PC-9 (cell line): Measurements from ENCODE around the gene E4F1. TPM values are rescaled to one million over a fixed set of nuclear protein-coding genes. Genes with fewer than 3 reads are reported as not detected.

Source experiments
- BruUV-seq: library from RNA; stranded (reverse); fragments of 400-500 nt; replicated peaks from 2 replicates; lab custom pipeline; 2021; lab: Mats Ljungman, UMichigan
- CTCF ChIA-PET: fragments of 300-600 bp; sonication (Branson Sonifier 250); formaldehyde crosslinking; loops from one replicate; lab custom pipeline; 2022; ENCODE audit warnings: antibody characterized with exemption; lab: Charles Lee
- POLR2A ChIA-PET: fragments of 300-600 bp; sonication (Branson Sonifier 250); formaldehyde crosslinking; loops from one replicate; lab custom pipeline; 2022; ENCODE audit warnings: antibody characterized with exemption; ENCODE audit not compliant: unreplicated experiment; lab: Charles Lee
- DNase-seq, 2 experiments: peaks; one replicate each; pipeline versions ENCODE4 v3.0.0 to v3.0.0-alpha.2; 2015 to 2022; ENCODE audit warnings: mixed read lengths in 1 of 2
- H2AFZ ChIP-seq: fragments of 200-600 bp; sonication (generic); 2 replicates; pipeline ENCODE4 v1.8.1; 2017; ENCODE audit warnings: antibody characterized with exemption
- H3F3A ChIP-seq: fragments of 200-600 bp; sonication (generic); 2 replicates; pipeline ENCODE4 v1.8.1; 2017; ENCODE audit warnings: antibody characterized with exemption, mild to moderate bottlenecking, low read depth; ENCODE audit not compliant: insufficient read depth
- H3K27ac ChIP-seq: fragments of 200-600 bp; sonication (generic); 2 replicates; pipeline ENCODE4 v1.6.1; 2016; ENCODE audit warnings: mixed run types
- H3K27me3 ChIP-seq: fragments of 200-600 bp; sonication (generic); 2 replicates; pipeline ENCODE4 v1.6.1; 2016; ENCODE audit warnings: low read depth, mixed run types; ENCODE audit not compliant: insufficient read depth
- H3K36me3 ChIP-seq: fragments of 200-600 bp; sonication (generic); 2 replicates; pipeline ENCODE4 v1.6.1; 2016; ENCODE audit warnings: low read depth, mixed run types
- H3K4me1 ChIP-seq: fragments of 200-600 bp; sonication (generic); replicated peaks from 2 replicates; pipeline ENCODE4 v1.6.1; 2016; ENCODE audit warnings: mixed run types; ENCODE audit not compliant: insufficient read depth
- H3K4me2 ChIP-seq: fragments of 200-600 bp; sonication (generic); 2 replicates; pipeline ENCODE4 v1.6.1; 2017; ENCODE audit warnings: mixed run types
- H3K4me3 ChIP-seq: fragments of 200-600 bp; sonication (generic); 2 replicates; pipeline ENCODE4 v1.6.1; 2016; ENCODE audit warnings: mixed run types
- H3K79me2 ChIP-seq: fragments of 200-600 bp; sonication (generic); 2 replicates; pipeline ENCODE4 v1.6.1; 2017; ENCODE audit warnings: low read depth, mixed run types
- H3K9me2 ChIP-seq: fragments of 200-600 bp; sonication (generic); 2 replicates; pipeline ENCODE4 v1.8.1; 2017; ENCODE audit warnings: mild to moderate bottlenecking; ENCODE audit not compliant: insufficient read depth
- H3K9me3 ChIP-seq: fragments of 200-600 bp; sonication (generic); 2 replicates; pipeline ENCODE4 v1.8.1; 2016; ENCODE audit warnings: low read depth; ENCODE audit not compliant: insufficient read depth
- H4K20me1 ChIP-seq: fragments of 200-600 bp; sonication (generic); 2 replicates; pipeline ENCODE4 v1.8.1; 2017; ENCODE audit not compliant: insufficient read depth
- CTCF ChIP-seq: fragments of 200-600 bp; sonication (generic); conservative IDR thresholded peaks from 2 replicates; pipeline ENCODE4 v1.6.1; 2017; ENCODE audit warnings: mixed run types, antibody characterized with exemption, mild to moderate bottlenecking, moderate library complexity
- EZH2 ChIP-seq: fragments of 200-600 bp; sonication (generic); IDR thresholded peaks from 2 replicates; pipeline ENCODE4 v1.8.0; 2017; ENCODE audit warnings: antibody characterized with exemption, low read depth
- intact Hi-C: fragments of 100-400 bp; cut with micrococcal nuclease; formaldehyde crosslinking; loops from one replicate; pipeline ENCODE4 v1.10.0; 2022; ENCODE audit not compliant: unreplicated experiment
- total RNA-seq: library from RNA; stranded (reverse); gene quantifications from 2 replicates; pipeline ENCODE4 v1.2.3, GENCODE V29; 2021

Gene E4F1
- total RNA-seq, 1 experiment from 2014 or later = 38.8 TPM

DNA sequence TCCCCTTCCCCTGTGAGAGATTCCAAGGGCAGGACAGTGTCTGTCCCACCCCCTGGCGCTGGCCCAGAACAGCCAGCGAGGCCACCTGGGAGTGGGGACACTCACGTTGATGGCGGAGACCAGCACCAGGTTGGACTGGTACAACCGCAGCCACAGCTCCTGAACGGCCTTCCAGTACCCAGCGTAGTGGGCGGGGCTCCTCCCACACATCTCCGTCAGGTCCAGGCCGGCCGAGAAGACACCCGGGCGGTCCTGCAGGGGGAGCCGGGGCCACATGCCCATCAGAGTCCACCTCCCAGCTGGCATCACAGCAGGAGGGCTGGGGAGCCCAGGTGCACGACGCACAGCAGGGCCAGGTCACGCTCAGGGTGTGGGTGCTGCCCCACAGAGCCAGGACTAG lies 20.9 kb downstream of the E4F1 start:
- Histone ChIP-seq H3K27me3 (no peaks in the 10 kb centered on the region), H3K9me2 (no peaks in the 10 kb centered on the region), H3K27ac (no peak overlapping the region), H3K4me3 (no peak overlapping the region), H3K79me2 (peaks cover 22% of the 10 kb centered on the region), H4K20me1 (peaks cover 38% of the 10 kb centered on the region), H3K36me3 (no peaks in the 10 kb centered on the region; the same call in none of the 2 replicates), H2AFZ (no peak overlapping the region), H3F3A (peaks cover 23% of the 10 kb centered on the region), H3K9me3 (no peaks in the 10 kb centered on the region), H3K4me1 (peaks cover 3% of the 10 kb centered on the region; the same call in 1 of the 2 replicates), H3K4me2 (no peak overlapping the region)
- POLR2A ChIA-PET = no interaction called here
- CTCF ChIA-PET = no interaction called here
- no TSS peak for BruUV-seq
- intact Hi-C loops = no loop called here
- no peak for TF ChIP-seq CTCF
- TF ChIP-seq EZH2 = no peak
- no peak for DNase-seq

DNA sequence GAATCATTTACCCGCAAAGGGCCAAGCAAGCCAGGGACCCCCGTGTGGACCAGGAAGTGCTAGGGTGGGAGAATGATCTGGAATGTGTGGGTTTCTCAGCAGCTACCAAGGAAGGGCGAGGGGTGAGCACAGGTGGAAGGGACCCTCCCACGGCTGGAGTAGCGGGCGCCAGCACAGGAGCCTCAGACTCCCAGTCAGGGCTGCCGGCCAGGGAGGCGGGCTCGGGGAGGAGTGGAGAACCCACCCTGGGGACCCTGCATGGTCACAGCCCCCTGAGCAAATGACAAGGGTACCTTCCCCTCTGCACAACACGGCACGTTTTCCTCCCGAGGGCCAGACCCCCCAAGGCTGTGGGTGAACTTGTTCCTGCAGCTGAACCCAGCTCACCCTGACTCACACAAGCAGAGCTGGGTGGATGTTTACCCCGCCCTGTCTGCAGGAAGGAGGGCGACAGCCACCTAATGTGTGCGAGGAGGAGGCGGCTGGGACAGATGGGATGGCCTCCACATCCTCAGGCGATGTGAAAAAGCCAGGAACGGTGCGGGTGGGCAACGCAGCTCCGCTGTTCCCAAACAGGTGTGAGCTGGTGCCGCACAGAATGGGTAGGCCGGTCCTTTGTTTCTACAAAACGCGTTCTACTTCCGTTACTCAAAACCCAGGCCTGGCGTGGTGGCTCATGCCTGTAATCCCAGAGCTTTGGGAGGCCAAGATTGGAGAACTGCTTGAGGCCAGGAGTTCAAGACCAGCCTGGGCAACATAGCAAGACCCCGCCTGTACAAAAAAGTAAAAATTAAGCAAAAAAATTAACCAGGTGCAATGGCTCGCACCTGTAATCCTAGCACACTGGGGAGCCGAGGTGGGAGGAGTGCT lies 21.8 kb downstream of the E4F1 start:
- no peak for DNase-seq
- no peak overlapping the region for H3K4me3 ChIP-seq
- CTCF ChIA-PET = no interaction called here
- H3K27me3 ChIP-seq = no peaks in the 10 kb centered on the region
- H3K79me2 ChIP-seq = peaks cover 30% of the 10 kb centered on the region
- H3K27ac ChIP-seq = no peak overlapping the region
- no peaks in the 10 kb centered on the region; the same call in none of the 2 replicates for H3K36me3 ChIP-seq
- H3K9me2 ChIP-seq = no peaks in the 10 kb centered on the region
- intact Hi-C loops = no loop called here
- H2AFZ ChIP-seq = no peak overlapping the region
- no peak overlapping the region for H3K4me2 ChIP-seq
- H3K9me3 ChIP-seq = no peaks in the 10 kb centered on the region
- POLR2A ChIA-PET = no interaction called here
- peaks cover 4% of the 10 kb centered on the region; the same call in 1 of the 2 replicates for H3K4me1 ChIP-seq
- no TSS peak for BruUV-seq
- TF ChIP-seq CTCF (no peak), EZH2 (no peak)
- H3F3A ChIP-seq = peaks cover 18% of the 10 kb centered on the region
- H4K20me1 ChIP-seq = peaks cover 32% of the 10 kb centered on the region

GRCh38 chr16:2246301-2246885 lies 23.0 kb downstream of the E4F1 start:
- peaks cover 36% of the 10 kb centered on the region for H3K79me2 ChIP-seq
- H3K27ac ChIP-seq = no peak overlapping the region
- H3K4me2 ChIP-seq = no peak overlapping the region
- H3K4me3 ChIP-seq = no peak overlapping the region
- peaks cover 32% of the 10 kb centered on the region for H4K20me1 ChIP-seq
- ChIA-PET POLR2A (interaction anchor here (0.6 kb wide), 1 partner anchor 23 kb away, joined by 3 read pairs; no protein-coding TSS in a partner anchor), CTCF (no interaction called here)
- H3K4me1 ChIP-seq = peaks cover 4% of the 10 kb centered on the region; the same call in 1 of the 2 replicates
- no TSS peak for BruUV-seq
- no peaks in the 10 kb centered on the region for H3K27me3 ChIP-seq
- intact Hi-C loops = no loop called here
- H3K9me2 ChIP-seq = no peaks in the 10 kb centered on the region
- TF ChIP-seq EZH2 (no peak), CTCF (no peak)
- no peaks in the 10 kb centered on the region for H3K9me3 ChIP-seq
- H3K36me3 ChIP-seq = no peaks in the 10 kb centered on the region; the same call in none of the 2 replicates
- DNase-seq = no peak
- H2AFZ ChIP-seq = no peak overlapping the region
- peaks cover 17% of the 10 kb centered on the region; the same call in 1 of the 2 replicates for H3F3A ChIP-seq
